Fibroblast of mammary gland (primary cell): ENCODE measurements around the gene DOCK3.
"Not testable (repeated sequence)": the region's sequence is repeated elsewhere in the genome, so short reads cannot be mapped to it uniquely, and the experiment has no call there.

Experiments used
- DNase-seq: peaks from one replicate; pipeline ENCODE4 v3.0.0-alpha.2; 2010; ENCODE audit warnings: low read depth
- H3K4me3 ChIP-seq: 2 replicates; pipeline ENCODE4 v1.5.1; 2011; ENCODE audit warnings: low read depth, mild to moderate bottlenecking, low read length, moderate library complexity; ENCODE audit not compliant: control insufficient read depth
- CTCF ChIP-seq: conservative IDR thresholded peaks from 2 replicates; pipeline ENCODE4 v1.5.1; 2011; ENCODE audit warnings: low read depth, low read length, inconsistent platforms; ENCODE audit not compliant: control insufficient read depth, insufficient read depth

DOCK3 gene

GRCh38 chr3:50737193-50737905, 62.6 kb downstream of the DOCK3 start:
- DNase-seq, result no peak
- H3K4me3 ChIP-seq, result no peak overlapping the region
- no peak for TF ChIP-seq CTCF

- no peak overlapping the region for H3K4me3 ChIP-seq
- no peak for DNase-seq
- TF ChIP-seq CTCF, result no peak
Measured at GRCh38 chr3:50737906-50738598, 63.3 kb downstream of the DOCK3 start.

DNA sequence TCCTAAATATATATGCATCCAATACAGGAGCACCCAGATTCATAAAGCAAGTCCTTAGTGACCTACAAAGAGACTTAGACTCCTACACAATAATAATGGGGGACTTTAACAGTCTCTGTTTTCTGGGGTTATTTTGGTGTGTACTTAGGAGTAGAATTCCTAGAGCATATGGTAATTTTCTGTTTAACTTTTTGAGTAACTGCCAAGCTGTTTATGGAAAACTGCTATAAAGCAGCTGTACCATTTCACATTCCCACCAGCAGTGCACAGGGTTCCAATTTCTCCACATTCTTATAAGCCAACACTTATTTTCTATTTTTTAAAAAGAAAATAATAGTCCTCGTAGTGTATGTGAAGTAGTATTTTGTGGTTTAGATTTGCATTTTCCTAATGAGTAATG, 68.9 kb downstream of the DOCK3 start:
- no peak for DNase-seq
- H3K4me3 ChIP-seq, result no peak overlapping the region
- no peak for TF ChIP-seq CTCF

DNA sequence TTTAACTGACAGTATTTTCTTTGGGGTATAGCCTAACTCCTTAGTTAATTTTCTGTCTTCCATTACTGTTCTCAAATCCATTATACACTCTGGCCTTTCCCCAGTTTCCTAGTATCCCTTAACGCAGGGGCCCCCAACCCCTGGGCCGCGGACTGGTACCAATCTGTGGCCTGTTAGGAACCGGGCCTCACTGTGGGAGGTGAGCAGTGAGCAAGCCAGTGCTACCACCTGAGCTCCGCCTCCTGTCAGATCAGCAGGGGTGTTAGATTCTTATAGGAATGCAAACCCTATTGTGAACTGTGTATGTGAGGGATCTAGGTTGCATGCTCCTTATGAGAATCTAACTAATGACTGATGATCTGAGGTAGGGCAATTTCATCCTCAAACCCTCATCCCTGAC, 75.1 kb downstream of the DOCK3 start:
- DNase-seq, result no peak
- no peak overlapping the region for H3K4me3 ChIP-seq
- TF ChIP-seq CTCF, result no peak

GRCh38 chr3:50759015-50759414, 84.3 kb downstream of the DOCK3 start:
- no peak for DNase-seq
- no peak for TF ChIP-seq CTCF
- no peak overlapping the region for H3K4me3 ChIP-seq

DNA sequence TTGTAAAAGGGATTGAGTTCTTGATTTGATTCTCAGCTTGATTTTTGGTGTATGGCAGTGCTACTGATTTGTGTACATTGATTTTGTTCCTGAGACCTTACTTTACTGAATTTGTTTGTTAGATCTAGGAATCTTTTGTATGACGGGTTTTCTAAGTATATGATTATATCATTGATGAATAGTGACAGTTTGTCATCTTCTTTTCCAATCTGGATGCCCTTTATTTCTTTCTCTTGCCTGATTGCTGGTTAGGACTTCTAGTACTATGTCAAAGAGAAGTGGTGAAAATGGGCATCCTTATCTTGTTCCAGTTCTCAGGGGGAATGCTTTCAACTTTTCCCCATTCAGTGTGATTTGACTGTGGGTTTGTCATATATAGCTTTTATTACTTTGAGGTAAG, 103.0 kb downstream of the DOCK3 start:
- TF ChIP-seq CTCF, result no peak
- DNase-seq, result no peak
- no peak overlapping the region for H3K4me3 ChIP-seq

- DNase-seq, H3K4me3 ChIP-seq: not testable (repeated sequence)
Measured at GRCh38 chr3:50781766-50782165, 107.0 kb downstream of the DOCK3 start.
